Thoracic aorta (tissue), 2 donors: Measurements from ENCODE around the gene MUC2. TPM values are rescaled to one million over a fixed set of nuclear protein-coding genes. Genes with fewer than 3 reads are reported as not detected.

Experiments
- ATAC-seq: fragments of 150-250 bp; one replicate; pipeline ENCODE4 v1.8.0; 2017; ENCODE audit warnings: low read depth; ENCODE audit not compliant: insufficient number of reproducible peaks, low FRiP score
- DNase-seq: peaks from one replicate; pipeline ENCODE4 v3.0.0-alpha.2; 2020; ENCODE audit warnings: low spot score
- H3K27ac ChIP-seq, 2 donors: fragments of 200-600 bp; sonication (generic); 1 replicate in 1 of 2; 2 replicates in 1 of 2; pipeline ENCODE4 v1.5.1; 2016; ENCODE audit warnings: mild to moderate bottlenecking in 2 of 2, moderate library complexity in 2 of 2
- H3K27me3 ChIP-seq: fragments of 200-600 bp; sonication (generic); replicated peaks from 2 replicates; pipeline ENCODE4 v1.6.0; 2016; ENCODE audit warnings: mild to moderate bottlenecking; ENCODE audit not compliant: insufficient read depth
- H3K36me3 ChIP-seq: fragments of 200-600 bp; sonication (generic); one replicate; pipeline ENCODE4 v1.5.1; 2016
- H3K4me1 ChIP-seq, 2 donors: fragments of 200-600 bp; sonication (generic); 1 replicate in 1 of 2; 2 replicates in 1 of 2; pipeline versions ENCODE4 v1.5.1 to v1.6.0; 2016; ENCODE audit warnings: low read depth in 2 of 2, mild to moderate bottlenecking in 1 of 2; ENCODE audit not compliant: control insufficient read depth in 1 of 2
- H3K4me3 ChIP-seq: fragments of 200-600 bp; sonication (generic); 2 replicates; pipeline ENCODE4 v1.5.1; 2016; ENCODE audit warnings: mild to moderate bottlenecking
- H3K9me3 ChIP-seq: fragments of 200-600 bp; sonication (generic); 2 replicates; pipeline ENCODE4 v1.5.1; 2016
- total RNA-seq, 2 donors: library from RNA; depleted of rRNA; stranded (reverse); fragments of >200 nt; gene quantifications; one replicate each; pipeline versions ENCODE4 v1.1.0 to v1.2.3, GENCODE V29; 2016
- TF ChIP-seq, protein P1 (sequence below): fragments of 200-600 bp; sonication (generic); IDR thresholded peaks from one replicate; pipeline ENCODE4 v1.5.1; 2019; ENCODE audit warnings: antibody characterized with exemption

The MUC2 gene
- total RNA-seq, 2 donors from 2014 or later = not detected

DNA sequence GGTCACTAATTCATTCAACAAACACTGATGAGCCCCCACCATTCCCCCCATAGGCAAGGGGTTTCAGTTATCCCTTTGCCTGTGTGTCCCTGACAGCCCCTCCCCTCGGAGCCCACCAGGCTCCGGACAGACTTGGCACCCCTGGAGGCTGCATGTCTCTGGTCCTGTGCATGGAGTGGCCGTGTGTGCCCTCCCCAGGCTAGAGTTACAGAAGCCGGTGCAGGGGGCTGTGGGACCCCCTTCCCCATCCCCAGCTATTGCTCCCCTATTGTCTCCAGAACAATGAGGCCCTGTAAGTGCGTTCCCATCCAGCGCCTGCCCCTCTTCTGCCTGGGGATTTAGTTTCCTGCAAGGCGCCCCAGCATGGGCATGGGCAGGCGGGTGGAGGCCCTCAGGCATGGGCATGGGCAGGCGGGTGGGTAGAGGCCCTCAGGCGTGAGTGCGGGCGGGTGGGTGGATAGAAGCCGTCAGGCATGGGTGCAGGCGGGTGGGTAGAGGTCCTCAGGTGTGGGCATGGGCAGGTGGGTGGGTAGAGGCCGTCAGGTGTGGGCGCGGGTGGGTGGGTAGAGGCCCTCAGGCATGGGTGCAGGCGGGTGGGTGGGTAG is 1.5 kb downstream of the MUC2 start:
- TF ChIP-seq, protein P1, sequence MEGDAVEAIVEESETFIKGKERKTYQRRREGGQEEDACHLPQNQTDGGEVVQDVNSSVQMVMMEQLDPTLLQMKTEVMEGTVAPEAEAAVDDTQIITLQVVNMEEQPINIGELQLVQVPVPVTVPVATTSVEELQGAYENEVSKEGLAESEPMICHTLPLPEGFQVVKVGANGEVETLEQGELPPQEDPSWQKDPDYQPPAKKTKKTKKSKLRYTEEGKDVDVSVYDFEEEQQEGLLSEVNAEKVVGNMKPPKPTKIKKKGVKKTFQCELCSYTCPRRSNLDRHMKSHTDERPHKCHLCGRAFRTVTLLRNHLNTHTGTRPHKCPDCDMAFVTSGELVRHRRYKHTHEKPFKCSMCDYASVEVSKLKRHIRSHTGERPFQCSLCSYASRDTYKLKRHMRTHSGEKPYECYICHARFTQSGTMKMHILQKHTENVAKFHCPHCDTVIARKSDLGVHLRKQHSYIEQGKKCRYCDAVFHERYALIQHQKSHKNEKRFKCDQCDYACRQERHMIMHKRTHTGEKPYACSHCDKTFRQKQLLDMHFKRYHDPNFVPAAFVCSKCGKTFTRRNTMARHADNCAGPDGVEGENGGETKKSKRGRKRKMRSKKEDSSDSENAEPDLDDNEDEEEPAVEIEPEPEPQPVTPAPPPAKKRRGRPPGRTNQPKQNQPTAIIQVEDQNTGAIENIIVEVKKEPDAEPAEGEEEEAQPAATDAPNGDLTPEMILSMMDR = no peak
- Histone ChIP-seq H3K4me3 (no peak overlapping the region), H3K27ac (no peak overlapping the region), H3K4me1 (no peaks in the 10 kb centered on the region), H3K27me3 (no peaks in the 10 kb centered on the region), H3K9me3 (no peaks in the 10 kb centered on the region), H3K36me3 (no peaks in the 10 kb centered on the region)
- ATAC-seq (no peak), DNase-seq (no peak)

DNA sequence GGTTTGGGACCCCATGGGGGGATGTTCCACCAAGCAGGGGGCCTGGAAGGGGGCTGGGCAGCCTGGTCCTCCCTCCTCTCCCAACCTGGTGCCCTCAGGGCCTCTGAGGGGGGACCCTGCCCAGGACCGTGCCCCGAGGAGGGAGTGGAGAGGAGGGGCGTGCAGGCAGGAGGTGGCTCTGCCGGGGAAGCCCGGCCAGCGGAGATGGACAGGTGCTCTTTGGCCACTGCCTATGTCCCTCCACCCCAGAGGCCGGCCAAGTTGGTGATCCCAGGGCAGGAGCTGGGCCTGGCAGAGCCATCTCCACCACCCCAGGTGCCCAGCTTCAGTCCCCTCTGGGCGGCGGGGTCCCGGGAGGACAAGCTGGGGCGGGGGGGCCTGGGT is 2.4 kb downstream of the MUC2 start:
- no peaks in the 10 kb centered on the region for H3K36me3 ChIP-seq
- ATAC-seq (no peak), DNase-seq (no peak)
- H3K9me3 ChIP-seq = no peaks in the 10 kb centered on the region
- H3K4me1 ChIP-seq = no peaks in the 10 kb centered on the region
- no peaks in the 10 kb centered on the region for H3K27me3 ChIP-seq
- TF ChIP-seq, protein P1 = no peak
- no peak overlapping the region for H3K4me3 ChIP-seq
- no peak overlapping the region for H3K27ac ChIP-seq

DNA sequence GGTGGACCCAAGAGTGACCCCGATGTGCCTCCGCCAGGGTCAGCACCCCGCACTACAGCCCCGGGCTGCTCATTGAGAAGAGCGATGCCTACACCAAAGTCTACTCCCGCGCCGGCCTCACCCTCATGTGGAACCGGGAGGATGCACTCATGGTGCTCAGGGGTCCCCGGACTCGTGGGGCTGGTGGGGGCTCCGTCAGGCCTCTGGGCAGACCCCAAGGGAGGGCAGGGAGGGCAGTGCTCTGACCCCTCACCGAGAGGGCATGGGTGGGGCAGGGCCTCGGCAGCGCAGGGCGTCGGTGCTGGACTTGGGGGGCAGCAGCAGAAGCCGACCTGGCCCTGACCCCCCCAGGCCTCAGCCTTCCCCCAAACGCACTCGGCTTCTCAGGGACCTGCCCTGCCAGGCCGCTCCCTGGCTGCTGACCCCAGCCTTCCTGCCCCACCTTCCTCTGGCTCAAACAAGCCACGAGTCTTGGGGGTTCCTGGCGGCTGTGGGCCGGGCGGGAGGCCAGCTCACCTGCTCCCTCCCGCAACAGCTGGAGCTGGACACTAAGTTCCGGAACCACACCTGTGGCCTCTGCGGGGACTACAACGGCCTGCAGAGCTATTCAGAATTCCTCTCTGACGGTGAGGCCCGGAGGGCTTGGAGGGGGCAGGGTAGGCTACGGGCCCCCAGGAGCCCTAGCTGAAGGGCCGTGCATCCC is 2.9 kb downstream of the MUC2 start:
- TF ChIP-seq, protein P1 = no peak
- Histone ChIP-seq H3K4me3 (no peak overlapping the region), H3K27ac (no peak overlapping the region), H3K4me1 (no peaks in the 10 kb centered on the region), H3K36me3 (no peaks in the 10 kb centered on the region), H3K27me3 (no peaks in the 10 kb centered on the region), H3K9me3 (no peaks in the 10 kb centered on the region)
- no peak for DNase-seq
- ATAC-seq = no peak

DNA sequence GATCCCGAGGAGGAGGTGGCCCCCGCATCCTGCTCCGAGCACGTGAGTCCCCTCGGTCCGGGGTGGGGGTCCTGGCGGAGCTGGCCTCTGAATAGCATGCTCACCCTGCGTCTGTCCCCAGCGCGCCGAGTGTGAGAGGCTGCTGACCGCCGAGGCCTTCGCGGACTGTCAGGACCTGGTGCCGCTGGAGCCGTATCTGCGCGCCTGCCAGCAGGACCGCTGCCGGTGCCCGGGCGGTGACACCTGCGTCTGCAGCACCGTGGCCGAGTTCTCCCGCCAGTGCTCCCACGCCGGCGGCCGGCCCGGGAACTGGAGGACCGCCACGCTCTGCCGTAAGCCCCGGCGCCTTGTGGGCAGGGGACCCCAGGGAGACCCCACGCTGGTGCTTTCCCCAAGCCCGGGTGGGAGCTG is 3.5 kb downstream of the MUC2 start:
- Histone ChIP-seq H3K4me3 (no peak overlapping the region), H3K27me3 (no peaks in the 10 kb centered on the region), H3K27ac (no peak overlapping the region), H3K4me1 (no peaks in the 10 kb centered on the region), H3K36me3 (no peaks in the 10 kb centered on the region), H3K9me3 (no peaks in the 10 kb centered on the region)
- TF ChIP-seq, protein P1 = no peak
- ATAC-seq (no peak), DNase-seq (no peak)

DNA sequence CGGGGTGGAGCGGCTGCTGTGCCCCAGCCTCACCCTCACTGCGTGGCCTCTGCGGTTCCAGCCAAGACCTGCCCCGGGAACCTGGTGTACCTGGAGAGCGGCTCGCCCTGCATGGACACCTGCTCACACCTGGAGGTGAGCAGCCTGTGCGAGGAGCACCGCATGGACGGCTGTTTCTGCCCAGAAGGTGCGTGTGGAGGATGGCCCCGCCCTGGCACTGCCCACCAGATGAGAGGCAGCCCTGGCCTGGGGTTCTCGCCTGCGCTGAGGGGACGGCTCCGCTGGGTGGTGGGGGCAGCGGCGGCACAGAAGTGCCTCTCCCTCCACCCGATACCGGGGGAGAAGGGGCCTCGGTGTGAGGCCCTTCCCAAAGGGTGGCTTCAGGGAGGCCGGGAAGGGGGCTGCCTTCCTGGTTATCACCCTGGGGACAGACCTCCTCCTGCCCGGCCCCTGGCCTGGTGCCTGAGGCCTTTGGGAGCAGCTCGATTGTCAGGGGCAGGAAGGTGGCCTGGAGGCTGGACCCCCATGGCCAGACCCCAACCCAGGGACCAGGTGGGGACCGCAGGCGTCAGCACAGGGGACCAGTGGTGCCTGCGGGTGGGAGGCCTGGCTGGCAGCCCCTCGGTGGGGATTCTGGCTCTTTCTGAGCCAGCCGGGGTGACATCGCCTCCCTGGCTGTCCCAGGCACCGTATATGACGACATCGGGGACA is 7.1 kb downstream of the MUC2 start:
- Histone ChIP-seq H3K36me3 (no peaks in the 10 kb centered on the region), H3K9me3 (no peaks in the 10 kb centered on the region), H3K27me3 (no peaks in the 10 kb centered on the region), H3K27ac (no peak overlapping the region), H3K4me1 (no peaks in the 10 kb centered on the region), H3K4me3 (no peak overlapping the region)
- ATAC-seq (no peak), DNase-seq (no peak)
- TF ChIP-seq, protein P1 = no peak
